Measurements from ENCODE around the gene NUP58.

The NUP58 gene

GRCh38 chr13:25292301-25292700 is 9.1 kb upstream of the NUP58 start:
- H3K4ac ChIP-seq (ENCODE audit: low read depth, low read length): no peak overlapping the region
- no peak overlapping the region for H3K27ac ChIP-seq (ENCODE audit: low read depth, low read length)
- no peak overlapping the region for H3K56ac ChIP-seq (ENCODE audit: low read length)
- no peaks in the 10 kb centered on the region for H3K79me1 ChIP-seq (ENCODE audit: low read length)
- no peaks in the 10 kb centered on the region for H3K27me3 ChIP-seq (ENCODE audit: insufficient read depth, low read length, poor library complexity)
- no peaks in the 10 kb centered on the region for H3K4me1 ChIP-seq (ENCODE audit: control insufficient read depth, low read depth, low read length)
- no peak overlapping the region for H4K8ac ChIP-seq (ENCODE audit: low read depth, low read length)
- no peak overlapping the region for H2AK5ac ChIP-seq (ENCODE audit: low read length)
- no peak overlapping the region for H4K5ac ChIP-seq (ENCODE audit: low read length)
- H2BK15ac ChIP-seq (replicated peaks; ENCODE audit: low read depth): no peak overlapping the region
- H3K4me3 ChIP-seq (ENCODE audit: low read length): no peak overlapping the region
- no peak overlapping the region for H3K23ac ChIP-seq (ENCODE audit: low read length)
- no peak overlapping the region for H2BK5ac ChIP-seq (ENCODE audit: low read length)
- H3K36me3 ChIP-seq (ENCODE audit: control insufficient read depth, insufficient read depth, low read length): no peaks in the 10 kb centered on the region
- no CpG with 5 or more reads among the region's 1 CpG for WGBS (ENCODE audit: extremely low coverage, insufficient coverage, low lambda C conversion rate)
- no peak overlapping the region for H3K18ac ChIP-seq (ENCODE audit: low read length)
- peak; percentile 48 for DNase-seq
- H2BK120ac ChIP-seq (ENCODE audit: low read depth, low read length): no peak overlapping the region
- no peak overlapping the region for H3K4me2 ChIP-seq (ENCODE audit: low read length)
- no peak overlapping the region for H3K9ac ChIP-seq (ENCODE audit: low read length)
- no peaks in the 10 kb centered on the region for H3K79me2 ChIP-seq (ENCODE audit: control insufficient read depth, insufficient read depth, low read length)

- Histone ChIP-seq H3K36me3 (ENCODE audit: control insufficient read depth, insufficient read depth, low read length) (no peaks in the 10 kb centered on the region), H3K18ac (ENCODE audit: low read length) (no peak overlapping the region), H3K9ac (ENCODE audit: low read length) (no peak overlapping the region), H3K23ac (ENCODE audit: low read length) (no peak overlapping the region), H3K4me1 (ENCODE audit: control insufficient read depth, low read depth, low read length) (no peaks in the 10 kb centered on the region), H2AK5ac (ENCODE audit: low read length) (no peak overlapping the region), H3K4me3 (ENCODE audit: low read length) (no peak overlapping the region), H3K27ac (ENCODE audit: low read depth, low read length) (no peak overlapping the region), H3K79me2 (ENCODE audit: control insufficient read depth, insufficient read depth, low read length) (no peaks in the 10 kb centered on the region), H4K8ac (ENCODE audit: low read depth, low read length) (no peak overlapping the region), H2BK15ac (replicated peaks; ENCODE audit: low read depth) (no peak overlapping the region), H2BK5ac (ENCODE audit: low read length) (no peak overlapping the region), H3K4ac (ENCODE audit: low read depth, low read length) (no peak overlapping the region), H3K4me2 (ENCODE audit: low read length) (no peak overlapping the region), H3K56ac (ENCODE audit: low read length) (no peak overlapping the region), H4K5ac (ENCODE audit: low read length) (no peak overlapping the region), H3K79me1 (ENCODE audit: low read length) (no peaks in the 10 kb centered on the region), H2BK120ac (ENCODE audit: low read depth, low read length) (no peak overlapping the region), H3K27me3 (ENCODE audit: insufficient read depth, low read length, poor library complexity) (no peaks in the 10 kb centered on the region)
- no peak for DNase-seq
- WGBS (ENCODE audit: extremely low coverage, insufficient coverage, low lambda C conversion rate): no CpG with 5 or more reads among the region's 3 CpGs
These were observed 6.2 kb upstream of the NUP58 start for GRCh38 chr13:25295228-25295627.

GRCh38 chr13:25295701-25296100 is 5.7 kb upstream of the NUP58 start:
- H3K18ac ChIP-seq (ENCODE audit: low read length): no peak overlapping the region
- no peak overlapping the region for H4K5ac ChIP-seq (ENCODE audit: low read length)
- H3K4me3 ChIP-seq (ENCODE audit: low read length): no peak overlapping the region
- H3K79me1 ChIP-seq (ENCODE audit: low read length): no peaks in the 10 kb centered on the region
- H3K27me3 ChIP-seq (ENCODE audit: insufficient read depth, low read length, poor library complexity): no peaks in the 10 kb centered on the region
- no peak overlapping the region for H3K4ac ChIP-seq (ENCODE audit: low read depth, low read length)
- H2BK120ac ChIP-seq (ENCODE audit: low read depth, low read length): no peak overlapping the region
- no peaks in the 10 kb centered on the region for H3K36me3 ChIP-seq (ENCODE audit: control insufficient read depth, insufficient read depth, low read length)
- no peak overlapping the region for H3K56ac ChIP-seq (ENCODE audit: low read length)
- no peak overlapping the region for H3K27ac ChIP-seq (ENCODE audit: low read depth, low read length)
- no peaks in the 10 kb centered on the region for H3K79me2 ChIP-seq (ENCODE audit: control insufficient read depth, insufficient read depth, low read length)
- DNase-seq: no peak
- no peak overlapping the region for H3K4me2 ChIP-seq (ENCODE audit: low read length)
- no peak overlapping the region for H3K9ac ChIP-seq (ENCODE audit: low read length)
- H2BK5ac ChIP-seq (ENCODE audit: low read length): no peak overlapping the region
- no peak overlapping the region for H3K23ac ChIP-seq (ENCODE audit: low read length)
- H2AK5ac ChIP-seq (ENCODE audit: low read length): no peak overlapping the region
- H3K4me1 ChIP-seq (ENCODE audit: control insufficient read depth, low read depth, low read length): no peaks in the 10 kb centered on the region
- H2BK15ac ChIP-seq (replicated peaks; ENCODE audit: low read depth): no peak overlapping the region
- no CpG with 5 or more reads among the region's 3 CpGs for WGBS (ENCODE audit: extremely low coverage, insufficient coverage, low lambda C conversion rate)
- no peak overlapping the region for H4K8ac ChIP-seq (ENCODE audit: low read depth, low read length)

- Histone ChIP-seq H3K79me1 (ENCODE audit: low read length) (peaks cover 8% of the 10 kb centered on the region), H4K8ac (ENCODE audit: low read depth, low read length) (peak overlapping the region; percentile 100), H3K79me2 (ENCODE audit: control insufficient read depth, insufficient read depth, low read length) (peaks cover 36% of the 10 kb centered on the region), H3K27me3 (ENCODE audit: insufficient read depth, low read length, poor library complexity) (no peaks in the 10 kb centered on the region), H3K4ac (ENCODE audit: low read depth, low read length) (no peak overlapping the region), H4K5ac (ENCODE audit: low read length) (peak overlapping the region; percentile 96), H3K36me3 (ENCODE audit: control insufficient read depth, insufficient read depth, low read length) (no peaks in the 10 kb centered on the region), H2BK5ac (ENCODE audit: low read length) (no peak overlapping the region), H2BK15ac (replicated peaks; ENCODE audit: low read depth) (no peak overlapping the region), H2BK120ac (ENCODE audit: low read depth, low read length) (no peak overlapping the region), H2AK5ac (ENCODE audit: low read length) (no peak overlapping the region), H3K4me3 (ENCODE audit: low read length) (peak overlapping the region; percentile 13), H3K4me2 (ENCODE audit: low read length) (peak overlapping the region; percentile 43), H3K9ac (ENCODE audit: low read length) (peak overlapping the region; percentile 57), H3K23ac (ENCODE audit: low read length) (no peak overlapping the region), H3K4me1 (ENCODE audit: control insufficient read depth, low read depth, low read length) (peaks cover 4% of the 10 kb centered on the region), H3K18ac (ENCODE audit: low read length) (no peak overlapping the region), H3K27ac (ENCODE audit: low read depth, low read length) (no peak overlapping the region), H3K56ac (ENCODE audit: low read length) (peak overlapping the region; percentile 73)
- WGBS (ENCODE audit: extremely low coverage, insufficient coverage, low lambda C conversion rate): no CpG with 5 or more reads among the region's 33 CpGs
- no peak for DNase-seq
These were observed 521 bp upstream of the NUP58 start for GRCh38 chr13:25300861-25301346.

GRCh38 chr13:25302121-25302520 is 696 bp downstream of the NUP58 start:
- Histone ChIP-seq H2BK5ac (ENCODE audit: low read length) (no peak overlapping the region), H2AK5ac (ENCODE audit: low read length) (no peak overlapping the region), H3K23ac (ENCODE audit: low read length) (no peak overlapping the region), H3K36me3 (ENCODE audit: control insufficient read depth, insufficient read depth, low read length) (no peaks in the 10 kb centered on the region), H4K5ac (ENCODE audit: low read length) (no peak overlapping the region), H2BK120ac (ENCODE audit: low read depth, low read length) (no peak overlapping the region), H4K8ac (ENCODE audit: low read depth, low read length) (no peak overlapping the region), H3K27ac (ENCODE audit: low read depth, low read length) (no peak overlapping the region), H3K4me2 (ENCODE audit: low read length) (peak overlapping the region; percentile 8), H3K4me1 (ENCODE audit: control insufficient read depth, low read depth, low read length) (peaks cover 4% of the 10 kb centered on the region), H3K79me1 (ENCODE audit: low read length) (peaks cover 8% of the 10 kb centered on the region), H3K27me3 (ENCODE audit: insufficient read depth, low read length, poor library complexity) (no peaks in the 10 kb centered on the region), H3K56ac (ENCODE audit: low read length) (peak overlapping the region; percentile 96), H3K4me3 (ENCODE audit: low read length) (peak overlapping the region; percentile 71), H3K79me2 (ENCODE audit: control insufficient read depth, insufficient read depth, low read length) (peaks cover 39% of the 10 kb centered on the region), H3K4ac (ENCODE audit: low read depth, low read length) (no peak overlapping the region), H3K9ac (ENCODE audit: low read length) (peak overlapping the region; percentile 85), H3K18ac (ENCODE audit: low read length) (no peak overlapping the region), H2BK15ac (replicated peaks; ENCODE audit: low read depth) (no peak overlapping the region)
- DNase-seq: no peak
- no CpG with 5 or more reads among the region's 7 CpGs for WGBS (ENCODE audit: extremely low coverage, insufficient coverage, low lambda C conversion rate)

Measured in mesendoderm (in vitro differentiated cells).